HepG2 (cell line): ENCODE measurements around the gene ACSS2. TPM values are rescaled to one million over a fixed set of nuclear protein-coding genes. Genes with fewer than 3 reads are reported as not detected.

Experiments
- ARNT ChIP-seq: fragments of 450-650 bp; IDR thresholded peaks from 2 replicates; pipeline ENCODE4 v1.6.1; 2017
- ATF7-NPFF ChIP-seq: sonication (generic); formaldehyde crosslinking; IDR thresholded peaks from 2 replicates; pipeline ENCODE4 v1.8.1; 2023; ENCODE audit warnings: mild to moderate bottlenecking, low read depth, missing genetic modification reagents, moderate library complexity
- BRCA1 ChIP-seq: sonication (generic); formaldehyde crosslinking; IDR thresholded peaks from 2 replicates; pipeline ENCODE4 v1.4.0; 2020; ENCODE audit warnings: missing genetic modification reagents
- FOXM1 ChIP-seq: sonication (generic); formaldehyde crosslinking; IDR thresholded peaks from 2 replicates; pipeline ENCODE4 v1.5.0; 2020; ENCODE audit warnings: missing genetic modification reagents
- HMG20B ChIP-seq: conservative IDR thresholded peaks from 2 replicates; pipeline ENCODE4 v1.6.1; 2016; ENCODE audit warnings: missing genetic modification reagents, missing compliant biosample characterization
- IKZF4 ChIP-seq: sonication (generic); formaldehyde crosslinking; IDR thresholded peaks from 2 replicates; pipeline ENCODE4 v1.5.1; 2020; ENCODE audit warnings: borderline replicate concordance, mild to moderate bottlenecking, low read depth, missing genetic modification reagents; ENCODE audit errors: not compliant biosample characterization
- MYC ChIP-seq: sonication (generic); formaldehyde crosslinking; IDR thresholded peaks from 2 replicates; pipeline ENCODE4 v1.9.0; 2021; ENCODE audit warnings: missing genetic modification reagents, borderline replicate concordance
- NAIF1 ChIP-seq: sonication (generic); formaldehyde crosslinking; IDR thresholded peaks from 2 replicates; pipeline ENCODE4 v1.5.0; 2020; ENCODE audit warnings: mild to moderate bottlenecking, missing genetic modification reagents, borderline replicate concordance
- NFYB ChIP-seq: sonication (generic); formaldehyde crosslinking; IDR thresholded peaks from 2 replicates; pipeline ENCODE4 v1.4.0; 2020; ENCODE audit warnings: missing genetic modification reagents
- NR2C2 ChIP-seq: sonication (generic); formaldehyde crosslinking; IDR thresholded peaks from 2 replicates; pipeline ENCODE4 v1.4.0; 2020; ENCODE audit warnings: missing genetic modification reagents, mild to moderate bottlenecking, moderate library complexity, borderline replicate concordance
- SALL1 ChIP-seq: sonication (generic); formaldehyde crosslinking; IDR thresholded peaks from 2 replicates; pipeline ENCODE4 v1.8.0; 2022; ENCODE audit warnings: mild to moderate bottlenecking, missing genetic modification reagents
- SOX6 ChIP-seq, 2 experiments: fragments of 450-650 bp in 1 of 2; sonication (generic) in 1 of 2; formaldehyde crosslinking in 1 of 2; IDR thresholded peaks; 2 replicates each; pipeline versions ENCODE4 v1.4.0 to v1.6.1; 2017 to 2020; ENCODE audit warnings: antibody characterized with exemption in 1 of 2, mild to moderate bottlenecking in 1 of 2, missing genetic modification reagents in 1 of 2
- TCF12 ChIP-seq, 2 experiments: fragments of 450-650 bp in 1 of 2; sonication (generic) in 1 of 2; formaldehyde crosslinking in 1 of 2; IDR thresholded peaks; 2 replicates each; pipeline versions ENCODE4 v1.6.1 to v1.8.0; 2017 to 2022; ENCODE audit warnings: antibody characterized with exemption in 1 of 2, mild to moderate bottlenecking in 1 of 2, missing genetic modification reagents in 1 of 2, moderate library complexity in 1 of 2
- TCF7L2 ChIP-seq: IDR thresholded peaks from 2 replicates; pipeline ENCODE4 v1.6.1; 2011; ENCODE audit warnings: mild to moderate bottlenecking, low read depth, low read length, moderate library complexity
- ZFP41 ChIP-seq: sonication (generic); formaldehyde crosslinking; IDR thresholded peaks from 2 replicates; pipeline ENCODE4 v1.4.0; 2020; ENCODE audit warnings: mild to moderate bottlenecking, missing genetic modification reagents, borderline replicate concordance
- ZNF558 ChIP-seq: sonication (generic); formaldehyde crosslinking; IDR thresholded peaks from 2 replicates; pipeline ENCODE4 v1.9.0; 2022; ENCODE audit warnings: mild to moderate bottlenecking, missing genetic modification reagents, borderline replicate concordance
- ZNF577 ChIP-seq: sonication (generic); formaldehyde crosslinking; IDR thresholded peaks from 2 replicates; pipeline ENCODE4 v1.4.0; 2020; ENCODE audit warnings: mild to moderate bottlenecking, low read depth, missing genetic modification reagents, borderline replicate concordance
- ZNF644 ChIP-seq: IDR thresholded peaks from 2 replicates; pipeline ENCODE4 v1.6.1; 2016; ENCODE audit warnings: low read depth
- ZNF839 ChIP-seq: sonication (generic); formaldehyde crosslinking; IDR thresholded peaks from 2 replicates; pipeline ENCODE4 v1.4.0; 2020; ENCODE audit warnings: missing genetic modification reagents, mild to moderate bottlenecking, borderline replicate concordance
- polyA plus RNA-seq, 8 experiments: library from polyadenylated mRNA; depleted of rRNA in 3 of 8; stranded (reverse) in 7 of 8; unstranded in 1 of 8; fragments of >200 nt; fragmentation: Illumina TruSeq in 4 of 8; extraction: Trizol in 4 of 8; gene quantifications; 2 replicates each; pipeline versions ENCODE4 v1.2.1 to v1.2.3, GENCODE V29; 2011 to 2016; ENCODE audit warnings: low read depth in 4 of 8, missing spikeins in 1 of 8, mixed read lengths in 1 of 8; ENCODE audit not compliant: insufficient read depth in 1 of 8
- total RNA-seq, 5 experiments: library from RNA; depleted of rRNA; stranded (reverse); fragments of >200 nt; fragmentation: Illumina TruSeq; extraction: Trizol; gene quantifications; 2 replicates each; pipeline ENCODE4 v1.2.3, GENCODE V29; 2016; ENCODE audit warnings: low read depth in 1 of 5
- TF ChIP-seq, protein P1 (sequence below): sonication (generic); formaldehyde crosslinking; IDR thresholded peaks from 2 replicates; pipeline ENCODE4 v1.4.0; 2020; ENCODE audit warnings: missing genetic modification reagents
- TF ChIP-seq, protein P2 (sequence below): sonication (generic); formaldehyde crosslinking; IDR thresholded peaks from 2 replicates; pipeline ENCODE4 v1.8.1; 2023; ENCODE audit warnings: missing genetic modification reagents, inconsistent platforms, borderline replicate concordance
- TF ChIP-seq, protein P3 (sequence below): sonication (generic); formaldehyde crosslinking; IDR thresholded peaks from 2 replicates; pipeline ENCODE4 v1.9.0; 2022; ENCODE audit warnings: missing genetic modification reagents, mild to moderate bottlenecking, borderline replicate concordance

Gene ACSS2
- total and polyA plus RNA-seq, 2 of the 13 experiments (the other 11 are each of a cell fraction or from before 2014, with no cell fraction given), result 72.8 to 89.7 TPM

- TF ChIP-seq TCF12 (IDR thresholded peaks at IDR 0.05) (no peak), TCF12 (CRISPR knock-in tag; IDR thresholded peaks at IDR 0.05) (no peak; the same call in 1 of the 2 replicates), ZNF644 (CRISPR knock-in tag) (no peak), SALL1 (peak; percentile 22), ZNF558 (CRISPR knock-in tag) (no peak; the same call in 1 of the 2 replicates), BRCA1 (CRISPR knock-in tag) (peak; percentile 95), ZNF839 (CRISPR knock-in tag) (no peak), NFYB (CRISPR knock-in tag) (no peak), ZFP41 (CRISPR knock-in tag) (no peak), HMG20B (CRISPR knock-in tag) (no peak), NR2C2 (CRISPR knock-in tag) (no peak; the same call in 1 of the 2 replicates), IKZF4 (CRISPR knock-in tag) (no peak), NAIF1 (CRISPR knock-in tag) (peak; percentile 43; the same call in 1 of the 2 replicates), TCF7L2 (no peak), ZNF577 (CRISPR knock-in tag) (no peak), FOXM1 (CRISPR knock-in tag) (no peak), MYC (CRISPR knock-in tag) (no peak), SOX6 (IDR thresholded peaks at IDR 0.05) (no peak), SOX6 (CRISPR knock-in tag; IDR thresholded peaks at IDR 0.05) (0 out of 2 replicates have a peak, but pooled peaks have one; percentile 1), ARNT (no peak), ATF7-NPFF (0 out of 2 replicates have a peak, but pooled peaks have one; percentile 63)
- TF ChIP-seq, protein P1, sequence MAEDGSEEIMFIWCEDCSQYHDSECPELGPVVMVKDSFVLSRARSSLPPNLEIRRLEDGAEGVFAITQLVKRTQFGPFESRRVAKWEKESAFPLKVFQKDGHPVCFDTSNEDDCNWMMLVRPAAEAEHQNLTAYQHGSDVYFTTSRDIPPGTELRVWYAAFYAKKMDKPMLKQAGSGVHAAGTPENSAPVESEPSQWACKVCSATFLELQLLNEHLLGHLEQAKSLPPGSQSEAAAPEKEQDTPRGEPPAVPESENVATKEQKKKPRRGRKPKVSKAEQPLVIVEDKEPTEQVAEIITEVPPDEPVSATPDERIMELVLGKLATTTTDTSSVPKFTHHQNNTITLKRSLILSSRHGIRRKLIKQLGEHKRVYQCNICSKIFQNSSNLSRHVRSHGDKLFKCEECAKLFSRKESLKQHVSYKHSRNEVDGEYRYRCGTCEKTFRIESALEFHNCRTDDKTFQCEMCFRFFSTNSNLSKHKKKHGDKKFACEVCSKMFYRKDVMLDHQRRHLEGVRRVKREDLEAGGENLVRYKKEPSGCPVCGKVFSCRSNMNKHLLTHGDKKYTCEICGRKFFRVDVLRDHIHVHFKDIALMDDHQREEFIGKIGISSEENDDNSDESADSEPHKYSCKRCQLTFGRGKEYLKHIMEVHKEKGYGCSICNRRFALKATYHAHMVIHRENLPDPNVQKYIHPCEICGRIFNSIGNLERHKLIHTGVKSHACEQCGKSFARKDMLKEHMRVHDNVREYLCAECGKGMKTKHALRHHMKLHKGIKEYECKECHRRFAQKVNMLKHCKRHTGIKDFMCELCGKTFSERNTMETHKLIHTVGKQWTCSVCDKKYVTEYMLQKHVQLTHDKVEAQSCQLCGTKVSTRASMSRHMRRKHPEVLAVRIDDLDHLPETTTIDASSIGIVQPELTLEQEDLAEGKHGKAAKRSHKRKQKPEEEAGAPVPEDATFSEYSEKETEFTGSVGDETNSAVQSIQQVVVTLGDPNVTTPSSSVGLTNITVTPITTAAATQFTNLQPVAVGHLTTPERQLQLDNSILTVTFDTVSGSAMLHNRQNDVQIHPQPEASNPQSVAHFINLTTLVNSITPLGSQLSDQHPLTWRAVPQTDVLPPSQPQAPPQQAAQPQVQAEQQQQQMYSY (CRISPR knock-in tag), result 0 out of 2 replicates have a peak, but pooled peaks have one; percentile 58
- TF ChIP-seq, protein P2, sequence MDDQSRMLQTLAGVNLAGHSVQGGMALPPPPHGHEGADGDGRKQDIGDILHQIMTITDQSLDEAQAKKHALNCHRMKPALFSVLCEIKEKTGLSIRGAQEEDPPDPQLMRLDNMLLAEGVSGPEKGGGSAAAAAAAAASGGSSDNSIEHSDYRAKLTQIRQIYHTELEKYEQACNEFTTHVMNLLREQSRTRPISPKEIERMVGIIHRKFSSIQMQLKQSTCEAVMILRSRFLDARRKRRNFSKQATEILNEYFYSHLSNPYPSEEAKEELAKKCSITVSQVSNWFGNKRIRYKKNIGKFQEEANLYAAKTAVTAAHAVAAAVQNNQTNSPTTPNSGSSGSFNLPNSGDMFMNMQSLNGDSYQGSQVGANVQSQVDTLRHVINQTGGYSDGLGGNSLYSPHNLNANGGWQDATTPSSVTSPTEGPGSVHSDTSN (CRISPR knock-in tag), result no peak
- TF ChIP-seq, protein P3, sequence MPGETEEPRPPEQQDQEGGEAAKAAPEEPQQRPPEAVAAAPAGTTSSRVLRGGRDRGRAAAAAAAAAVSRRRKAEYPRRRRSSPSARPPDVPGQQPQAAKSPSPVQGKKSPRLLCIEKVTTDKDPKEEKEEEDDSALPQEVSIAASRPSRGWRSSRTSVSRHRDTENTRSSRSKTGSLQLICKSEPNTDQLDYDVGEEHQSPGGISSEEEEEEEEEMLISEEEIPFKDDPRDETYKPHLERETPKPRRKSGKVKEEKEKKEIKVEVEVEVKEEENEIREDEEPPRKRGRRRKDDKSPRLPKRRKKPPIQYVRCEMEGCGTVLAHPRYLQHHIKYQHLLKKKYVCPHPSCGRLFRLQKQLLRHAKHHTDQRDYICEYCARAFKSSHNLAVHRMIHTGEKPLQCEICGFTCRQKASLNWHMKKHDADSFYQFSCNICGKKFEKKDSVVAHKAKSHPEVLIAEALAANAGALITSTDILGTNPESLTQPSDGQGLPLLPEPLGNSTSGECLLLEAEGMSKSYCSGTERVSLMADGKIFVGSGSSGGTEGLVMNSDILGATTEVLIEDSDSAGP (CRISPR knock-in tag), result peak; percentile 89; the same call in 1 of the 2 replicates
These were observed at the start of gene ACSS2 (continued) for GRCh38 chr20:34876406-34877282.
